GM23338 (cell line): ENCODE data around the gene STXBP2. TPM values are rescaled to one million over a fixed set of nuclear protein-coding genes. Genes with fewer than 3 reads are reported as not detected.

Experiments
- ATAC-seq: fragments of 200-7000 bp; cut with Tn5 transposase; 3 replicates; pipeline ENCODE4 v1.9.1; 2020
- DNase-seq: peaks from one replicate; pipeline ENCODE4 v3.0.0-alpha.2; 2015; ENCODE audit warnings: low spot score
- H2AFZ ChIP-seq: fragments of 200-600 bp; sonication (generic); 2 replicates; pipeline ENCODE4 v1.8.0; 2016; ENCODE audit warnings: antibody characterized with exemption, mild to moderate bottlenecking, moderate library complexity
- H3F3A ChIP-seq: fragments of 200-600 bp; sonication (generic); replicated peaks from 2 replicates; pipeline ENCODE4 v1.8.0; 2017; ENCODE audit warnings: antibody characterized with exemption, mixed run types, low read depth
- H3K27ac ChIP-seq: fragments of 200-600 bp; sonication (generic); 2 replicates; pipeline ENCODE4 v1.6.1; 2016; ENCODE audit warnings: low read depth
- H3K27me3 ChIP-seq: fragments of 200-600 bp; sonication (generic); 2 replicates; pipeline ENCODE4 v1.8.0; 2016; ENCODE audit warnings: mild to moderate bottlenecking, mixed run types, moderate library complexity; ENCODE audit not compliant: insufficient read depth
- H3K36me3 ChIP-seq: fragments of 200-600 bp; sonication (generic); 2 replicates; pipeline ENCODE4 v1.8.0; 2016; ENCODE audit warnings: mild to moderate bottlenecking; ENCODE audit not compliant: insufficient read depth
- H3K4me1 ChIP-seq: fragments of 200-600 bp; sonication (generic); 2 replicates; pipeline ENCODE4 v1.8.0; 2016; ENCODE audit warnings: mild to moderate bottlenecking, moderate library complexity; ENCODE audit not compliant: insufficient read depth
- H3K4me2 ChIP-seq: fragments of 200-600 bp; sonication (generic); 2 replicates; pipeline ENCODE4 v1.7.1; 2017; ENCODE audit warnings: mixed run types
- H3K4me3 ChIP-seq: fragments of 200-600 bp; sonication (generic); 2 replicates; pipeline ENCODE4 v1.6.1; 2016; ENCODE audit warnings: mixed run types
- H3K79me2 ChIP-seq: fragments of 200-600 bp; sonication (generic); replicated peaks from 2 replicates; pipeline ENCODE4 v1.8.0; 2017; ENCODE audit warnings: mild to moderate bottlenecking; ENCODE audit not compliant: insufficient read depth
- H3K9me2 ChIP-seq: fragments of 200-600 bp; sonication (generic); 2 replicates; pipeline ENCODE4 v1.8.0; 2017; ENCODE audit not compliant: insufficient read depth
- H4K20me1 ChIP-seq: fragments of 200-600 bp; sonication (generic); replicated peaks from 2 replicates; pipeline ENCODE4 v1.8.0; 2017; ENCODE audit warnings: mild to moderate bottlenecking; ENCODE audit not compliant: insufficient read depth
- H3K27ac Mint-ChIP-seq: 2 replicates; pipeline ENCODE4 v1.8.0; 2020; ENCODE audit warnings: inconsistent platforms, mild to moderate bottlenecking, moderate library complexity, mixed read lengths
- H3K27me3 Mint-ChIP-seq: 3 replicates; pipeline ENCODE4 v1.8.0; 2022; ENCODE audit warnings: low read depth, mild to moderate bottlenecking, moderate library complexity, mixed read lengths, inconsistent platforms; ENCODE audit not compliant: insufficient read depth, poor library complexity
- H3K36me3 Mint-ChIP-seq: 3 replicates; pipeline ENCODE4 v1.8.0; 2021; ENCODE audit warnings: low read depth, mild to moderate bottlenecking, inconsistent platforms, moderate library complexity, mixed read lengths
- H3K4me1 Mint-ChIP-seq: 3 replicates; pipeline ENCODE4 v1.8.0; 2020; ENCODE audit warnings: mild to moderate bottlenecking, inconsistent platforms, mixed read lengths
- H3K4me3 Mint-ChIP-seq: 3 replicates; pipeline ENCODE4 v1.8.0; 2021; ENCODE audit warnings: moderate library complexity, mild to moderate bottlenecking, inconsistent platforms, mixed read lengths
- H3K9me3 Mint-ChIP-seq: 3 replicates; pipeline ENCODE4 v1.8.0; 2020; ENCODE audit warnings: moderate library complexity, mild to moderate bottlenecking, inconsistent platforms, mixed read lengths
- EZH2 ChIP-seq: fragments of 200-600 bp; sonication (generic); IDR thresholded peaks from one replicate; pipeline ENCODE4 v1.8.0; 2017; ENCODE audit warnings: antibody characterized with exemption, mild to moderate bottlenecking, low read depth; ENCODE audit not compliant: unreplicated experiment
- EZH2phosphoT487 ChIP-seq: fragments of 200-600 bp; sonication (generic); IDR thresholded peaks from one replicate; pipeline ENCODE4 v1.8.1; 2018; ENCODE audit warnings: antibody characterized with exemption; ENCODE audit not compliant: unreplicated experiment
- NANOG ChIP-seq: IDR thresholded peaks from 2 replicates; pipeline ENCODE4 v1.6.1; 2016; ENCODE audit warnings: antibody characterized with exemption, borderline replicate concordance
- REST ChIP-seq: IDR thresholded peaks from one replicate; pipeline ENCODE4 v1.6.1; 2018; ENCODE audit warnings: antibody characterized with exemption; ENCODE audit not compliant: unreplicated experiment
- ZNF114 ChIP-seq: fragments of 250-450 bp; sonication (Bioruptor Pico); IDR thresholded peaks from 2 replicates; pipeline ENCODE4 v1.5.0; 2020; ENCODE audit warnings: mild to moderate bottlenecking, moderate library complexity
- ZNF462 ChIP-seq: fragments of 250-450 bp; sonication (Bioruptor Pico); IDR thresholded peaks from 2 replicates; pipeline ENCODE4 v1.5.0; 2020; ENCODE audit warnings: mild to moderate bottlenecking, moderate library complexity
- polyA plus RNA-seq: library from polyadenylated mRNA; unstranded; fragments of >200 nt; fragmentation: Nextera tagmentation; extraction: Ambion mirVana; gene quantifications from 2 replicates; pipeline ENCODE4 v1.2.1, GENCODE V29; 2016
- total RNA-seq: library from RNA; depleted of rRNA; stranded (reverse); fragments of >200 nt; shearing (Covaris generic); gene quantifications from 2 replicates; pipeline ENCODE4 v1.2.3, GENCODE V29; 2014

The STXBP2 gene
- total and polyA plus RNA-seq, 2 experiments from 2014 or later, result 42.6 to 55.8 TPM

DNA sequence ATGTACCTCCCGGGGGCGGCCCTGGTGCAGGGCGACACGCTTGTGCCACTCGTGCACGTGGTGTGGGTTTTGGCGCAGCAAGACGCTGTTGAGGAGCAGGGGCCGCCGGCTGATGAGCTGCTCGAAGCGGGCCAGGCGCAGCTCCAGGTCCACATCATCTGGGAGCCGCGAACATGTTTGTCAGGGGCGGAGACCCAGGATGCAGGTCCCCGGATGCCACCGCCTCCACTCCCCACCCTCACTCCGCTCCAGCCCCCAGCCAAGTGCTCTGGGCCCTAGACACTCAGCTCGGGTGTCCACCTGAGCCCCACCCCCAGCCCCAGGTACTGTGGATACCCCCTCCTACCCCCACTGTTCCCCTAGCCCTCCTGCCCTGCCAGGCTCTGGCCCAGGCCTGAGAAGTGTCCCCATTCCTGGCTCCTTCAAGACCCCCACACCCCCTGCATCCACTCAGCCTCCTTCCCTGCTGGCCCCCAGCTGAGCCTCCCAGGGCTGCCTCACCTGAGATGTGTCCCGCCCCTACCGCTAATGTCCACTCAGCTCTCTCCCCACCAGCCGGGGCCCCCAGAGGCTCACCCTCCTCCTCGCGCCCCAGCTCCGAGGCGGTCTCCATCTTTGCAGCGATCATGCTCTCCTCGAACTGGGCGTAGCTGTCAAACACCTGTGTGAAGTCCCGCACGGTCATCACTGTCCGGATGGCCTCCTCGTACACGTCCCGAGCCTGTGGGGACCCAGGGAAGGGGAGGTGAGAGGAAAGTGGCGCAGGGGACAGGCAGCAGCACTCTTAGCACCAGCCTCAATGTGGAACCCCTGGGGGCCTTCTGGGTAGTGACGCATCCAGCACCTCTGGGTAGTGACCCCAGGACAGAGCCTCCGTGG lies 12.9 kb upstream of the STXBP2 start:
- H3K27ac ChIP-seq, result no peak overlapping the region
- Mint-ChIP-seq H3K36me3 (peaks cover 27% of the 10 kb centered on the region), H3K9me3 (no peaks in the 10 kb centered on the region), H3K4me1 (peaks cover 7% of the 10 kb centered on the region), H3K27ac (no peak overlapping the region), H3K4me3 (no peak overlapping the region), H3K27me3 (peaks cover 7% of the 10 kb centered on the region)
- TF ChIP-seq EZH2 (no peak), NANOG (no peak), EZH2phosphoT487 (no peak), ZNF114 (CRISPR knock-in tag) (no peak), ZNF462 (no peak), REST (no peak)
- peaks cover 6% of the 10 kb centered on the region; the same call in 1 of the 2 replicates for H3K4me1 ChIP-seq
- H2AFZ ChIP-seq, result no peak overlapping the region
- H4K20me1 ChIP-seq, result peaks cover 8% of the 10 kb centered on the region
- no peak overlapping the region for H3K4me3 ChIP-seq
- no peaks in the 10 kb centered on the region; the same call in 1 of the 2 replicates for H3K36me3 ChIP-seq
- DNase-seq (no peak), ATAC-seq (no peak)
- H3K4me2 ChIP-seq, result no peak overlapping the region
- H3F3A ChIP-seq, result no peaks in the 10 kb centered on the region
- no peaks in the 10 kb centered on the region for H3K27me3 ChIP-seq
- peaks cover 26% of the 10 kb centered on the region for H3K79me2 ChIP-seq
- H3K9me2 ChIP-seq, result no peaks in the 10 kb centered on the region
